Ovary (tissue), 3 donors: ENCODE measurements around the gene MYOF.

Experiments used
- EP300 ChIP-seq: sonication (generic); formaldehyde crosslinking; IDR thresholded peaks from one replicate; pipeline ENCODE4 v1.6.1; 2017; ENCODE audit warnings: antibody characterized with exemption
- TF ChIP-seq, protein P1 (sequence below), 3 donors: fragments of 450-650 bp in 2 of 3; fragments of 200-600 bp in 1 of 3; IDR thresholded peaks; one replicate each; pipeline versions ENCODE4 v1.5.1 to v1.8.0; 2016 to 2022; ENCODE audit warnings: antibody characterized with exemption in 3 of 3, mild to moderate bottlenecking in 1 of 3
- donor health status: DM: no; HTN: no; CAD: no.

DNA sequence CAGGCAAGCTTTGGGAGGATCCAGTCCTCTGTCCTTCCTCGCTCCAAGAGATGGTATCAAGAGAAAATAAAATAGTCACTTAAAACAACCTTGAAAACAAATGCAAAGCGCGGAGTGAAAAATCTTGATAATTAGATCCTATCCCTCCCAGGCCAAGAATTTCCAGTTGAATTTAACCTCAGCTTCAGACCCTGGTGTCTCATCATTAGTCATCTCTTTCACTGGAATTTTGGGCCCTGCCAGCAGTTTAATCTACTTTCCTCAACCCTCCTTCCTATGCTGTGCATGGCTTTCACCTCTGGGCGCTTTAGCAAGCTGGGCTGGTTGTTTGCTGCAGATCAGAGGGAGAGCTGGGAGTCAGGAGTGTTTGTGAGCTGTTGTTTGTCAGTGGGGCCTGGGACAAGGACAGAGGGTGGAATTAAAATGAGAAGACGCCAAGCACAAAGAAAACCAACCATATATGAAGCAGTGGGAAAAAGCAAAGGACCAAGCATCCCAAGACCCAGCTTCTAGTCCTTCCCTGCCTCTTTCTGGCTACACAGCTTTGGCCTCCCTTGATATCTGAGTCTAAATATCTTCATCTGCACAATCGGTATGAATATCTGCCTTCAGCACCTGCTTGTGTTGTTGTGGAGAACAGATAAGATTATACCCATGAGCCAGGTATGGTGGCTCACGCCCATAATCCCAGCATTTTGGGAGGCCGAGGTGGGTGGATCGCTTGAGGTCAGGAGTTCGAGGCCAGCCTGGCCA lies 13.5 kb downstream of the MYOF start:
- TF ChIP-seq, protein P1, sequence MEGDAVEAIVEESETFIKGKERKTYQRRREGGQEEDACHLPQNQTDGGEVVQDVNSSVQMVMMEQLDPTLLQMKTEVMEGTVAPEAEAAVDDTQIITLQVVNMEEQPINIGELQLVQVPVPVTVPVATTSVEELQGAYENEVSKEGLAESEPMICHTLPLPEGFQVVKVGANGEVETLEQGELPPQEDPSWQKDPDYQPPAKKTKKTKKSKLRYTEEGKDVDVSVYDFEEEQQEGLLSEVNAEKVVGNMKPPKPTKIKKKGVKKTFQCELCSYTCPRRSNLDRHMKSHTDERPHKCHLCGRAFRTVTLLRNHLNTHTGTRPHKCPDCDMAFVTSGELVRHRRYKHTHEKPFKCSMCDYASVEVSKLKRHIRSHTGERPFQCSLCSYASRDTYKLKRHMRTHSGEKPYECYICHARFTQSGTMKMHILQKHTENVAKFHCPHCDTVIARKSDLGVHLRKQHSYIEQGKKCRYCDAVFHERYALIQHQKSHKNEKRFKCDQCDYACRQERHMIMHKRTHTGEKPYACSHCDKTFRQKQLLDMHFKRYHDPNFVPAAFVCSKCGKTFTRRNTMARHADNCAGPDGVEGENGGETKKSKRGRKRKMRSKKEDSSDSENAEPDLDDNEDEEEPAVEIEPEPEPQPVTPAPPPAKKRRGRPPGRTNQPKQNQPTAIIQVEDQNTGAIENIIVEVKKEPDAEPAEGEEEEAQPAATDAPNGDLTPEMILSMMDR (IDR thresholded peaks at IDR 0.05) = no peak
- no peak for TF ChIP-seq EP300
